Neuronal stem cell (in vitro differentiated cells): ENCODE results near the gene METTL9.
A peak's percentile ranks its signal among the peaks of the same experiment; 100 is the strongest.

ENCODE experiments used
- DNase-seq: peaks from one replicate; pipeline ENCODE4 v3.0.0-alpha.2; 2013; ENCODE audit warnings: low spot score
- H2AFZ ChIP-seq: one replicate; pipeline ENCODE4 v1.6.1; 2013; ENCODE audit warnings: mild to moderate bottlenecking, low read length, inconsistent platforms
- H2AK5ac ChIP-seq: 2 replicates; pipeline ENCODE4 v1.6.1; 2013; ENCODE audit warnings: low read depth, mild to moderate bottlenecking, inconsistent platforms, low read length, moderate library complexity, mixed read lengths
- H2BK120ac ChIP-seq: 2 replicates; pipeline ENCODE4 v1.6.1; 2013; ENCODE audit warnings: low read depth, mild to moderate bottlenecking, inconsistent platforms, low read length, moderate library complexity, mixed read lengths
- H2BK12ac ChIP-seq: one replicate; pipeline ENCODE4 v1.6.1; 2013; ENCODE audit warnings: low read length, inconsistent platforms
- H2BK15ac ChIP-seq: 2 replicates; pipeline ENCODE4 v1.6.1; 2013; ENCODE audit warnings: mild to moderate bottlenecking, low read length, inconsistent platforms, mixed read lengths
- H2BK5ac ChIP-seq: one replicate; pipeline ENCODE4 v1.6.1; 2013; ENCODE audit warnings: inconsistent platforms, mild to moderate bottlenecking, low read length, moderate library complexity
- H3K14ac ChIP-seq: one replicate; pipeline ENCODE4 v1.6.1; 2013; ENCODE audit warnings: low read length, inconsistent platforms
- H3K18ac ChIP-seq: 2 replicates; pipeline ENCODE4 v1.6.1; 2013; ENCODE audit warnings: low read length, inconsistent platforms
- H3K23ac ChIP-seq: 2 replicates; pipeline ENCODE4 v1.6.1; 2013; ENCODE audit warnings: low read depth, mild to moderate bottlenecking, mixed read lengths, low read length, inconsistent platforms; ENCODE audit not compliant: poor library complexity
- H3K27ac ChIP-seq: replicated peaks from 3 replicates; pipeline ENCODE4 v1.5.1; 2013; ENCODE audit warnings: low read length, inconsistent platforms
- H3K27me3 ChIP-seq, 3 experiments: 2 replicates each; pipeline ENCODE4 v1.6.1; 2013; ENCODE audit warnings: low read length in 3 of 3, mild to moderate bottlenecking in 2 of 3, inconsistent platforms in 1 of 3, low read depth in 1 of 3, mixed read lengths in 1 of 3, moderate library complexity in 1 of 3; ENCODE audit not compliant: control insufficient read depth in 3 of 3, insufficient read depth in 3 of 3
- H3K36me3 ChIP-seq, 2 donors: replicated peaks in 1 of 2; 2 replicates each; pipeline ENCODE4 v1.6.1; 2013; ENCODE audit warnings: low read length in 2 of 2; ENCODE audit not compliant: control insufficient read depth in 2 of 2, insufficient read depth in 2 of 2
- H3K4ac ChIP-seq: 2 replicates; pipeline ENCODE4 v1.6.1; 2013; ENCODE audit warnings: inconsistent platforms, mild to moderate bottlenecking, low read length, moderate library complexity
- H3K4me1 ChIP-seq, 2 donors: 1 replicate in 1 of 2; 2 replicates in 1 of 2; pipeline ENCODE4 v1.6.1; 2013; ENCODE audit warnings: low read length in 2 of 2, low read depth in 1 of 2; ENCODE audit not compliant: control insufficient read depth in 2 of 2, insufficient read depth in 1 of 2
- H3K4me2 ChIP-seq: one replicate; pipeline ENCODE4 v1.6.1; 2013; ENCODE audit warnings: mild to moderate bottlenecking, low read length, inconsistent platforms; ENCODE audit not compliant: insufficient read depth, poor library complexity, severe bottlenecking
- H3K4me3 ChIP-seq, 2 donors: 2 replicates each; pipeline ENCODE4 v1.5.1; 2013; ENCODE audit warnings: low read length in 2 of 2, mild to moderate bottlenecking in 2 of 2, inconsistent platforms in 1 of 2, moderate library complexity in 1 of 2
- H3K79me1 ChIP-seq: one replicate; pipeline ENCODE4 v1.6.1; 2013; ENCODE audit warnings: low read depth, mild to moderate bottlenecking, inconsistent platforms, low read length, moderate library complexity
- H3K9ac ChIP-seq: one replicate; pipeline ENCODE4 v1.6.1; 2013; ENCODE audit warnings: mild to moderate bottlenecking, low read depth, low read length, inconsistent platforms; ENCODE audit not compliant: poor library complexity
- H3K9me3 ChIP-seq, 2 donors: replicated peaks in 1 of 2; 2 replicates each; pipeline versions ENCODE3 to v1.6.1; 2013; ENCODE audit warnings: low read length in 2 of 2, mild to moderate bottlenecking in 2 of 2, inconsistent platforms in 1 of 2, low read depth in 1 of 2, mixed read lengths in 1 of 2, moderate library complexity in 1 of 2; ENCODE audit not compliant: control insufficient read depth in 2 of 2, insufficient read depth in 1 of 2
- H4K8ac ChIP-seq: one replicate; pipeline ENCODE4 v1.6.1; 2013; ENCODE audit warnings: low read depth, mild to moderate bottlenecking, inconsistent platforms, low read length, moderate library complexity
- H4K91ac ChIP-seq: one replicate; pipeline ENCODE4 v1.6.1; 2013; ENCODE audit warnings: low read length, low read depth, mild to moderate bottlenecking, inconsistent platforms; ENCODE audit not compliant: poor library complexity
- WGBS, 2 donors: extraction: QIAGEN DNeasy Blood & Tissue Kit; methylation state at CpG; one replicate each; pipeline ENCODE4 v1.1.7; 2013; ENCODE audit warnings: missing lambda C conversion rate in 2 of 2, mixed read lengths in 1 of 2; ENCODE audit not compliant: insufficient read length in 2 of 2, insufficient replicate concordance in 1 of 2; ENCODE audit errors: extremely low coverage in 2 of 2; 5-methylcytosine and 5-hydroxymethylcytosine counted together

The METTL9 gene

DNA sequence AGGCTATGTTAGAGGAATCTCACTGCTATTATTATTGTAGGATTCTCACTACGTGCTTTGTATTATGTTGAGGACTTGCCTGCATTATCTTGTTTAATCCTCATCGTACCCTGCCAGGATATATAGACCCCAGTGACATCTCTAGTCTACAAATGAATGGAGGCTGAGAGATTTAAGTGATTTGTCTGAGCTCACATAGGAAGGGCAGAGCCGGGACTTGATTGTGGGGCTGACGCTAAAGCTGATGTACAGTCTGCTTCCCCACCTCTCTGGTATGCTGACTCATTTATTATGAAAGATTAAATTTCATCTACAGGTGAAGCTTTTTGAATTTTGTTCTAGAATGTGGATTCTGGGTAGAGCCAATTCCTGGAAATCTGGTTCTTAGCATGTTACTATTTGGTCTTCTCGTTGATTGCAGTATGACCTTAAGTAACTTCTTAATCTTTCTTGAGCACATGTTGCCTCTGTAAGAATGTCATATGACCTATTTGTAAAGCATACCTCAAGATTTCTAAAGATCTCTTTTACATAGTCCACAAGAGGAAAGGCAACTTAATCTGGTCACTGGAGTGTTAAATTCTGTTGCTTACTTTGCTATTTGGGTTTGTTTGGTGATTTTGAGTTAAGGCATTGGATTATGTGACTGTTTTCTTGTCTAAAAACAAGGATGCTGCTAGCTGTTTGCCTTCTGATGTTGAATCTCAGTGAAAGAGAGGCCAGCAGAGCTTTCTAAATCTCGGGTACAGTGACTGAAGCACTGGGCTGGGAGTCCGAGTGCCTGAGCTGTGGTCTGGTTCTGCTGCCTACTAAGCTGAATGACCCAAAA is 12.4 kb downstream of the METTL9 start:
- H2AK5ac ChIP-seq: no peak overlapping the region
- H3K79me1 ChIP-seq: no peaks in the 10 kb centered on the region
- DNase-seq: no peak
- H4K8ac ChIP-seq: no peak overlapping the region
- no peaks in the 10 kb centered on the region for H3K27me3 ChIP-seq
- no peak overlapping the region for H3K4me3 ChIP-seq
- peak overlapping the region; percentile 41 for H3K18ac ChIP-seq
- no peak overlapping the region for H2AFZ ChIP-seq
- H2BK120ac ChIP-seq: no peak overlapping the region
- no peak overlapping the region for H3K9ac ChIP-seq
- H3K36me3 ChIP-seq: peaks cover 0 to 38% of the 10 kb centered on the region in 2 donors
- H3K4ac ChIP-seq: no peak overlapping the region
- no peak overlapping the region for H2BK12ac ChIP-seq
- no peaks in the 10 kb centered on the region for H3K9me3 ChIP-seq
- no peak overlapping the region for H2BK15ac ChIP-seq
- H3K4me2 ChIP-seq: no peak overlapping the region
- H2BK5ac ChIP-seq: no peak overlapping the region
- peaks cover 7 to 13% of the 10 kb centered on the region in 2 donors for H3K4me1 ChIP-seq
- H4K91ac ChIP-seq: no peak overlapping the region
- no peak overlapping the region for H3K27ac ChIP-seq
- H3K23ac ChIP-seq: no peak overlapping the region
- no peak overlapping the region for H3K14ac ChIP-seq
- no CpG with 5 or more reads among the region's 7 CpGs for WGBS, 2 donors

DNA sequence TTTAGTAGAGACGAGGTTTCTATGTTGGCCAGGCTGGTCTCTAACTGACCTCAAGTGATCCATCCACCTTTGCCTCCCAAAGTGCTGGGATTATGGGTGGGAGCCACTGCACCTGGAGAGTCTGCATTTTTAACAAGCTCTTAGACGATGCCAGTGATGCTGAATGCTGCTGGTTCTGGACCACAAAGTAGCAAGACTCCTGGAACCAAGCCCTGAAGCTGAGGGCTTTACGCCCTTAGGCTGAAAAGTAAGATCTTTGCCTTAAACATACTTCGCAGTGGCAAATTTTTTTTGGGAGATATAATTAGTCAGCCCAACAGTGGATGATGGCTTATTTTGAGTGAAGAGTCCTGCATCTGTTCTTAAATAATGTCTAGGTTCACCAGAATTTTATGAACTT is 14.0 kb downstream of the METTL9 start:
- Histone ChIP-seq H3K23ac (no peak overlapping the region), H3K4me3 (no peak overlapping the region), H4K91ac (no peak overlapping the region), H3K14ac (no peak overlapping the region), H3K4me2 (no peak overlapping the region), H2BK120ac (no peak overlapping the region), H3K79me1 (no peaks in the 10 kb centered on the region), H3K9ac (no peak overlapping the region), H3K18ac (no peak overlapping the region), H2AFZ (no peak overlapping the region), H3K4me1 (peaks cover 7 to 10% of the 10 kb centered on the region in 2 donors), H3K27ac (no peak overlapping the region), H4K8ac (no peak overlapping the region), H3K4ac (no peak overlapping the region), H3K36me3 (peaks cover 0 to 49% of the 10 kb centered on the region in 2 donors), H2BK12ac (no peak overlapping the region), H2AK5ac (no peak overlapping the region), H2BK5ac (no peak overlapping the region), H3K27me3 (no peaks in the 10 kb centered on the region), H3K9me3 (no peaks in the 10 kb centered on the region), H2BK15ac (no peak overlapping the region)
- no peak for DNase-seq
- no CpG with 5 or more reads among the region's 4 CpGs for WGBS, 2 donors

- no peak overlapping the region for H3K4me3 ChIP-seq
- peaks cover 0 to 53% of the 10 kb centered on the region in 2 donors for H3K36me3 ChIP-seq
- no peak overlapping the region for H3K4ac ChIP-seq
- H3K14ac ChIP-seq: no peak overlapping the region
- H3K9ac ChIP-seq: no peak overlapping the region
- no peaks in the 10 kb centered on the region for H3K79me1 ChIP-seq
- no peak overlapping the region for H3K4me2 ChIP-seq
- peaks cover 7 to 8% of the 10 kb centered on the region in 2 donors for H3K4me1 ChIP-seq
- no peaks in the 10 kb centered on the region for H3K9me3 ChIP-seq
- H3K27me3 ChIP-seq: no peaks in the 10 kb centered on the region
- no peak overlapping the region for H2AFZ ChIP-seq
- DNase-seq: no peak
- H2BK15ac ChIP-seq: no peak overlapping the region
- H2BK12ac ChIP-seq: no peak overlapping the region
- WGBS, 2 donors: no CpG with 5 or more reads among the region's 2 CpGs
- H4K8ac ChIP-seq: no peak overlapping the region
- no peak overlapping the region for H3K27ac ChIP-seq
- H2BK5ac ChIP-seq: no peak overlapping the region
- no peak overlapping the region for H4K91ac ChIP-seq
- H2AK5ac ChIP-seq: no peak overlapping the region
- no peak overlapping the region for H3K18ac ChIP-seq
- H3K23ac ChIP-seq: no peak overlapping the region
- no peak overlapping the region for H2BK120ac ChIP-seq
Measured at GRCh38 chr16:21613781-21614180, 14.4 kb downstream of the METTL9 start.

GRCh38 chr16:21614896-21615295 is 15.5 kb downstream of the METTL9 start:
- DNase-seq: no peak

More at GRCh38 chr16:21614896-21615295, 15.5 kb downstream of the METTL9 start:
- Histone ChIP-seq H3K4me3 (no peak overlapping the region), H2AK5ac (no peak overlapping the region), H2AFZ (no peak overlapping the region), H2BK15ac (no peak overlapping the region), H3K14ac (no peak overlapping the region), H3K18ac (no peak overlapping the region), H4K8ac (no peak overlapping the region), H2BK5ac (no peak overlapping the region), H3K4ac (no peak overlapping the region), H2BK12ac (no peak overlapping the region), H3K27ac (no peak overlapping the region), H3K9me3 (no peaks in the 10 kb centered on the region), H3K4me1 (peaks cover 6 to 7% of the 10 kb centered on the region in 2 donors), H4K91ac (no peak overlapping the region), H3K79me1 (no peaks in the 10 kb centered on the region), H3K9ac (no peak overlapping the region), H3K23ac (no peak overlapping the region), H3K27me3 (no peaks in the 10 kb centered on the region), H2BK120ac (no peak overlapping the region), H3K4me2 (no peak overlapping the region), H3K36me3 (peaks cover 2 to 62% of the 10 kb centered on the region in 2 donors)
- no CpG with 5 or more reads among the region's 3 CpGs for WGBS, 2 donors
